HepG2 (cell line): Measurements from ENCODE around the gene ARMCX1. TPM values are rescaled to one million over a fixed set of nuclear protein-coding genes. Genes with fewer than 3 reads are reported as not detected.

Experiments
- HDAC2 ChIP-seq: sonication (generic); formaldehyde crosslinking; IDR thresholded peaks from 2 replicates; pipeline ENCODE4 v1.4.0; 2020; ENCODE audit warnings: missing genetic modification reagents
- HES4 ChIP-seq: sonication (generic); formaldehyde crosslinking; IDR thresholded peaks from 2 replicates; pipeline ENCODE4 v1.9.0; 2021; ENCODE audit warnings: mild to moderate bottlenecking, missing genetic modification reagents, borderline replicate concordance
- ZBTB3 ChIP-seq: sonication (generic); formaldehyde crosslinking; IDR thresholded peaks from 2 replicates; pipeline ENCODE4 v1.4.0; 2020; ENCODE audit warnings: low read depth, mild to moderate bottlenecking, moderate library complexity, missing genetic modification reagents, borderline replicate concordance
- ZNF263 ChIP-seq: sonication (generic); formaldehyde crosslinking; IDR thresholded peaks from 2 replicates; pipeline ENCODE4 v1.4.0; 2020; ENCODE audit warnings: missing genetic modification reagents
- polyA plus RNA-seq, 8 experiments: library from polyadenylated mRNA; depleted of rRNA in 3 of 8; stranded (reverse) in 7 of 8; unstranded in 1 of 8; fragments of >200 nt; fragmentation: Illumina TruSeq in 4 of 8; extraction: Trizol in 4 of 8; gene quantifications; 2 replicates each; pipeline versions ENCODE4 v1.2.1 to v1.2.3, GENCODE V29; 2011 to 2016; ENCODE audit warnings: low read depth in 4 of 8, missing spikeins in 1 of 8, mixed read lengths in 1 of 8; ENCODE audit not compliant: insufficient read depth in 1 of 8
- total RNA-seq, 5 experiments: library from RNA; depleted of rRNA; stranded (reverse); fragments of >200 nt; fragmentation: Illumina TruSeq; extraction: Trizol; gene quantifications; 2 replicates each; pipeline ENCODE4 v1.2.3, GENCODE V29; 2016; ENCODE audit warnings: low read depth in 1 of 5
- TF ChIP-seq, protein P1 (sequence below): sonication (generic); formaldehyde crosslinking; IDR thresholded peaks from 2 replicates; pipeline ENCODE4 v1.4.0; 2020; ENCODE audit warnings: missing genetic modification reagents
- TF ChIP-seq, protein P2 (sequence below): sonication (generic); formaldehyde crosslinking; IDR thresholded peaks from 2 replicates; pipeline ENCODE4 v1.5.0; 2020; ENCODE audit warnings: missing genetic modification reagents
- TF ChIP-seq, protein P3 (sequence below): sonication (generic); formaldehyde crosslinking; IDR thresholded peaks from 2 replicates; pipeline ENCODE4 v1.5.0; 2020; ENCODE audit warnings: mild to moderate bottlenecking, missing genetic modification reagents, borderline replicate concordance
- TF ChIP-seq, protein P4 (sequence below): sonication (generic); formaldehyde crosslinking; IDR thresholded peaks from 2 replicates; pipeline ENCODE4 v1.4.0; 2020; ENCODE audit warnings: missing genetic modification reagents, borderline replicate concordance
- TF ChIP-seq, protein P5 (sequence below): IDR thresholded peaks from 2 replicates; pipeline ENCODE4 v1.6.1; 2016; ENCODE audit warnings: missing compliant biosample characterization, missing genetic modification reagents, borderline replicate concordance
- TF ChIP-seq, protein P6 (sequence below): fragments of 450-650 bp; IDR thresholded peaks from 2 replicates; pipeline ENCODE4 v1.6.1; 2017

ARMCX1 gene
- total and polyA plus RNA-seq, 2 of the 13 experiments (the other 11 are each of a cell fraction or from before 2014, with no cell fraction given), result not detected

DNA sequence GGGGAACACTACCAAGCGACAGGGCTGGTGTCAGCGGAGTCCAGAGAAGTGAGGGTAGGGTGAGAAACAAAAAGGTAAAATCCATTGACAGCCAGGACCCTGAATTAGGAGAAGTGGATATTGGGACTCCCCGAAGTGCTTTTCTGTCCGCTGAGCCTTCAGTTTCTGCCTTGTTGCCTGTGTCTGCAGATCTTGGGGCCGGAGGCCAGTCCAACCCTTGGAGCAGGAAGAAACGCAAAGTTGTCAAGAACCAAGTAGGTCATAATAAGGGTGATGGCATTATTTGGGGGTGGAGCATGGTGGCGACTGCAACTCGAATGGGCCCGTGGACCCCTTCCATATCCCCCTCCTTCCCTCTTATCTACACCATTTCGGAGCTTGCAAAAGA lies 1.0 kb downstream of the ARMCX1 start (continued):
- TF ChIP-seq, protein P1, sequence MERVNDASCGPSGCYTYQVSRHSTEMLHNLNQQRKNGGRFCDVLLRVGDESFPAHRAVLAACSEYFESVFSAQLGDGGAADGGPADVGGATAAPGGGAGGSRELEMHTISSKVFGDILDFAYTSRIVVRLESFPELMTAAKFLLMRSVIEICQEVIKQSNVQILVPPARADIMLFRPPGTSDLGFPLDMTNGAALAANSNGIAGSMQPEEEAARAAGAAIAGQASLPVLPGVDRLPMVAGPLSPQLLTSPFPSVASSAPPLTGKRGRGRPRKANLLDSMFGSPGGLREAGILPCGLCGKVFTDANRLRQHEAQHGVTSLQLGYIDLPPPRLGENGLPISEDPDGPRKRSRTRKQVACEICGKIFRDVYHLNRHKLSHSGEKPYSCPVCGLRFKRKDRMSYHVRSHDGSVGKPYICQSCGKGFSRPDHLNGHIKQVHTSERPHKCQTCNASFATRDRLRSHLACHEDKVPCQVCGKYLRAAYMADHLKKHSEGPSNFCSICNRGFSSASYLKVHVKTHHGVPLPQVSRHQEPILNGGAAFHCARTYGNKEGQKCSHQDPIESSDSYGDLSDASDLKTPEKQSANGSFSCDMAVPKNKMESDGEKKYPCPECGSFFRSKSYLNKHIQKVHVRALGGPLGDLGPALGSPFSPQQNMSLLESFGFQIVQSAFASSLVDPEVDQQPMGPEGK, result no peak
- TF ChIP-seq, protein P2, sequence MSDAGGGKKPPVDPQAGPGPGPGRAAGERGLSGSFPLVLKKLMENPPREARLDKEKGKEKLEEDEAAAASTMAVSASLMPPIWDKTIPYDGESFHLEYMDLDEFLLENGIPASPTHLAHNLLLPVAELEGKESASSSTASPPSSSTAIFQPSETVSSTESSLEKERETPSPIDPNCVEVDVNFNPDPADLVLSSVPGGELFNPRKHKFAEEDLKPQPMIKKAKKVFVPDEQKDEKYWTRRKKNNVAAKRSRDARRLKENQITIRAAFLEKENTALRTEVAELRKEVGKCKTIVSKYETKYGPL (CRISPR knock-in tag), result no peak
- TF ChIP-seq, protein P3, sequence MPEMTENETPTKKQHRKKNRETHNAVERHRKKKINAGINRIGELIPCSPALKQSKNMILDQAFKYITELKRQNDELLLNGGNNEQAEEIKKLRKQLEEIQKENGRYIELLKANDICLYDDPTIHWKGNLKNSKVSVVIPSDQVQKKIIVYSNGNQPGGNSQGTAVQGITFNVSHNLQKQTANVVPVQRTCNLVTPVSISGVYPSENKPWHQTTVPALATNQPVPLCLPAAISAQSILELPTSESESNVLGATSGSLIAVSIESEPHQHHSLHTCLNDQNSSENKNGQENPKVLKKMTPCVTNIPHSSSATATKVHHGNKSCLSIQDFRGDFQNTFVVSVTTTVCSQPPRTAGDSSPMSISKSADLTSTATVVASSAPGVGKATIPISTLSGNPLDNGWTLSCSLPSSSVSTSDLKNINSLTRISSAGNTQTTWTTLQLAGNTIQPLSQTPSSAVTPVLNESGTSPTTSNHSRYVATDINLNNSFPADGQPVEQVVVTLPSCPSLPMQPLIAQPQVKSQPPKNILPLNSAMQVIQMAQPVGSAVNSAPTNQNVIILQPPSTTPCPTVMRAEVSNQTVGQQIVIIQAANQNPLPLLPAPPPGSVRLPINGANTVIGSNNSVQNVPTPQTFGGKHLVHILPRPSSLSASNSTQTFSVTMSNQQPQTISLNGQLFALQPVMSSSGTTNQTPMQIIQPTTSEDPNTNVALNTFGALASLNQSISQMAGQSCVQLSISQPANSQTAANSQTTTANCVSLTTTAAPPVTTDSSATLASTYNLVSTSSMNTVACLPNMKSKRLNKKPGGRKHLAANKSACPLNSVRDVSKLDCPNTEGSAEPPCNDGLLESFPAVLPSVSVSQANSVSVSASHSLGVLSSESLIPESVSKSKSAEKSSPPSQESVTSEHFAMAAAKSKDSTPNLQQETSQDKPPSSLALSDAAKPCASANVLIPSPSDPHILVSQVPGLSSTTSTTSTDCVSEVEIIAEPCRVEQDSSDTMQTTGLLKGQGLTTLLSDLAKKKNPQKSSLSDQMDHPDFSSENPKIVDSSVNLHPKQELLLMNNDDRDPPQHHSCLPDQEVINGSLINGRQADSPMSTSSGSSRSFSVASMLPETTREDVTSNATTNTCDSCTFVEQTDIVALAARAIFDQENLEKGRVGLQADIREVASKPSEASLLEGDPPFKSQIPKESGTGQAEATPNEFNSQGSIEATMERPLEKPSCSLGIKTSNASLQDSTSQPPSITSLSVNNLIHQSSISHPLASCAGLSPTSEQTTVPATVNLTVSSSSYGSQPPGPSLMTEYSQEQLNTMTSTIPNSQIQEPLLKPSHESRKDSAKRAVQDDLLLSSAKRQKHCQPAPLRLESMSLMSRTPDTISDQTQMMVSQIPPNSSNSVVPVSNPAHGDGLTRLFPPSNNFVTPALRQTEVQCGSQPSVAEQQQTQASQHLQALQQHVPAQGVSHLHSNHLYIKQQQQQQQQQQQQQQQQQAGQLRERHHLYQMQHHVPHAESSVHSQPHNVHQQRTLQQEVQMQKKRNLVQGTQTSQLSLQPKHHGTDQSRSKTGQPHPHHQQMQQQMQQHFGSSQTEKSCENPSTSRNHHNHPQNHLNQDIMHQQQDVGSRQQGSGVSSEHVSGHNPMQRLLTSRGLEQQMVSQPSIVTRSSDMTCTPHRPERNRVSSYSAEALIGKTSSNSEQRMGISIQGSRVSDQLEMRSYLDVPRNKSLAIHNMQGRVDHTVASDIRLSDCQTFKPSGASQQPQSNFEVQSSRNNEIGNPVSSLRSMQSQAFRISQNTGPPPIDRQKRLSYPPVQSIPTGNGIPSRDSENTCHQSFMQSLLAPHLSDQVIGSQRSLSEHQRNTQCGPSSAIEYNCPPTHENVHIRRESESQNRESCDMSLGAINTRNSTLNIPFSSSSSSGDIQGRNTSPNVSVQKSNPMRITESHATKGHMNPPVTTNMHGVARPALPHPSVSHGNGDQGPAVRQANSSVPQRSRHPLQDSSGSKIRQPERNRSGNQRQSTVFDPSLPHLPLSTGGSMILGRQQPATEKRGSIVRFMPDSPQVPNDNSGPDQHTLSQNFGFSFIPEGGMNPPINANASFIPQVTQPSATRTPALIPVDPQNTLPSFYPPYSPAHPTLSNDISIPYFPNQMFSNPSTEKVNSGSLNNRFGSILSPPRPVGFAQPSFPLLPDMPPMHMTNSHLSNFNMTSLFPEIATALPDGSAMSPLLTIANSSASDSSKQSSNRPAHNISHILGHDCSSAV (CRISPR knock-in tag), result no peak
- TF ChIP-seq, protein P4, sequence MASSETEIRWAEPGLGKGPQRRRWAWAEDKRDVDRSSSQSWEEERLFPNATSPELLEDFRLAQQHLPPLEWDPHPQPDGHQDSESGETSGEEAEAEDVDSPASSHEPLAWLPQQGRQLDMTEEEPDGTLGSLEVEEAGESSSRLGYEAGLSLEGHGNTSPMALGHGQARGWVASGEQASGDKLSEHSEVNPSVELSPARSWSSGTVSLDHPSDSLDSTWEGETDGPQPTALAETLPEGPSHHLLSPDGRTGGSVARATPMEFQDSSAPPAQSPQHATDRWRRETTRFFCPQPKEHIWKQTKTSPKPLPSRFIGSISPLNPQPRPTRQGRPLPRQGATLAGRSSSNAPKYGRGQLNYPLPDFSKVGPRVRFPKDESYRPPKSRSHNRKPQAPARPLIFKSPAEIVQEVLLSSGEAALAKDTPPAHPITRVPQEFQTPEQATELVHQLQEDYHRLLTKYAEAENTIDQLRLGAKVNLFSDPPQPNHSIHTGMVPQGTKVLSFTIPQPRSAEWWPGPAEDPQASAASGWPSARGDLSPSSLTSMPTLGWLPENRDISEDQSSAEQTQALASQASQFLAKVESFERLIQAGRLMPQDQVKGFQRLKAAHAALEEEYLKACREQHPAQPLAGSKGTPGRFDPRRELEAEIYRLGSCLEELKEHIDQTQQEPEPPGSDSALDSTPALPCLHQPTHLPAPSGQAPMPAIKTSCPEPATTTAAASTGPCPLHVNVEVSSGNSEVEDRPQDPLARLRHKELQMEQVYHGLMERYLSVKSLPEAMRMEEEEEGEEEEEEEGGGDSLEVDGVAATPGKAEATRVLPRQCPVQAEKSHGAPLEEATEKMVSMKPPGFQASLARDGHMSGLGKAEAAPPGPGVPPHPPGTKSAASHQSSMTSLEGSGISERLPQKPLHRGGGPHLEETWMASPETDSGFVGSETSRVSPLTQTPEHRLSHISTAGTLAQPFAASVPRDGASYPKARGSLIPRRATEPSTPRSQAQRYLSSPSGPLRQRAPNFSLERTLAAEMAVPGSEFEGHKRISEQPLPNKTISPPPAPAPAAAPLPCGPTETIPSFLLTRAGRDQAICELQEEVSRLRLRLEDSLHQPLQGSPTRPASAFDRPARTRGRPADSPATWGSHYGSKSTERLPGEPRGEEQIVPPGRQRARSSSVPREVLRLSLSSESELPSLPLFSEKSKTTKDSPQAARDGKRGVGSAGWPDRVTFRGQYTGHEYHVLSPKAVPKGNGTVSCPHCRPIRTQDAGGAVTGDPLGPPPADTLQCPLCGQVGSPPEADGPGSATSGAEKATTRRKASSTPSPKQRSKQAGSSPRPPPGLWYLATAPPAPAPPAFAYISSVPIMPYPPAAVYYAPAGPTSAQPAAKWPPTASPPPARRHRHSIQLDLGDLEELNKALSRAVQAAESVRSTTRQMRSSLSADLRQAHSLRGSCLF, result no peak
- TF ChIP-seq ZBTB3 (no peak), ZNF263 (CRISPR knock-in tag) (no peak), HDAC2 (no peak), HES4 (no peak)
- TF ChIP-seq, protein P5, sequence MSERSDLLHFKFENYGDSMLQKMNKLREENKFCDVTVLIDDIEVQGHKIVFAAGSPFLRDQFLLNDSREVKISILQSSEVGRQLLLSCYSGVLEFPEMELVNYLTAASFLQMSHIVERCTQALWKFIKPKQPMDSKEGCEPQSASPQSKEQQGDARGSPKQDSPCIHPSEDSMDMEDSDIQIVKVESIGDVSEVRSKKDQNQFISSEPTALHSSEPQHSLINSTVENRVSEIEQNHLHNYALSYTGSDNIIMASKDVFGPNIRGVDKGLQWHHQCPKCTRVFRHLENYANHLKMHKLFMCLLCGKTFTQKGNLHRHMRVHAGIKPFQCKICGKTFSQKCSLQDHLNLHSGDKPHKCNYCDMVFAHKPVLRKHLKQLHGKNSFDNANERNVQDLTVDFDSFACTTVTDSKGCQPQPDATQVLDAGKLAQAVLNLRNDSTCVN (CRISPR knock-in tag), result no peak
- TF ChIP-seq, protein P6, sequence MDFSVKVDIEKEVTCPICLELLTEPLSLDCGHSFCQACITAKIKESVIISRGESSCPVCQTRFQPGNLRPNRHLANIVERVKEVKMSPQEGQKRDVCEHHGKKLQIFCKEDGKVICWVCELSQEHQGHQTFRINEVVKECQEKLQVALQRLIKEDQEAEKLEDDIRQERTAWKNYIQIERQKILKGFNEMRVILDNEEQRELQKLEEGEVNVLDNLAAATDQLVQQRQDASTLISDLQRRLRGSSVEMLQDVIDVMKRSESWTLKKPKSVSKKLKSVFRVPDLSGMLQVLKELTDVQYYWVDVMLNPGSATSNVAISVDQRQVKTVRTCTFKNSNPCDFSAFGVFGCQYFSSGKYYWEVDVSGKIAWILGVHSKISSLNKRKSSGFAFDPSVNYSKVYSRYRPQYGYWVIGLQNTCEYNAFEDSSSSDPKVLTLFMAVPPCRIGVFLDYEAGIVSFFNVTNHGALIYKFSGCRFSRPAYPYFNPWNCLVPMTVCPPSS, result no peak
